SK-N-SH (cell line): Measurements from ENCODE around the gene SCARB1.

Experiments
- IRF3 ChIP-seq: fragments of 150-350 bp; IDR thresholded peaks from 2 replicates; pipeline ENCODE4 v1.6.1; 2016; ENCODE audit warnings: mild to moderate bottlenecking, low read depth, low read length
- NRF1 ChIP-seq: IDR thresholded peaks from 2 replicates; pipeline ENCODE4 v1.6.1; 2012; ENCODE audit warnings: low read depth, mild to moderate bottlenecking, low read length
- RFX5 ChIP-seq: IDR thresholded peaks from 2 replicates; pipeline ENCODE4 v1.6.1; 2012; ENCODE audit warnings: mild to moderate bottlenecking, improper control_type of control experiment, low read length

DNA sequence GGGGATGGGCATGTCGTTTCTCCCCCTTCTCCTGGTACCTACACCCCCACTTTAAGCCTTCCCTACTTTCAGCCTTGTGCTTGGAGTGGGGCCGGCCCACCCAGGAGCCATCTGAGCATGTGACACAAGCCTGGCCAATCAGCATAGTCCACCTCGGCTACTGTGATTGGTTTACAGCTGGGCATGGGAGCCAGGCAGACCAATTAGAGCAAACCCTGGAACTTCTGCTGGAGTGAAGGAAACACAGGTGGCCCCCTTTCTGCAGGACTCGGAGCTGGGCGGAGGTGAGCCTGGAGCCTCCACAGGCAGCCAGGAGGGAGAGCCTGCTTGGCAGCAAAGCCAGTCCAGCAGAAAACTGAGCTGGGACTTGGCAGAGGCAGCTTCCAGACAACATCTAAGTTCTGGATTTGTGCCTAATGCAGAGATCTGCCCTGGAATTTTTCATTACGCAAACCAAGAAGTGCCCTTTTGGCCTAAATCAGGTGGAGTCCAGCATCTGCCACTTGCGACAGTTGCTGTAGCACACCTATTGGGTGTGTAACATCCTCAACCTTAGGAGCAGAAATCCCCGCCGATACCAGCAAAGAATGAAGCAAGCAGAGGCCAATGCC is 59.5 kb downstream of the SCARB1 start:
- TF ChIP-seq NRF1: no peak
- TF ChIP-seq IRF3: no peak
- TF ChIP-seq RFX5: 0 out of 2 replicates have a peak, but pooled peaks have one; percentile 17
